ENCODE measurements around the gene CACNA1E. TPM values are rescaled to one million over a fixed set of nuclear protein-coding genes. Genes with fewer than 3 reads are reported as not detected.

CACNA1E gene
- not detected in 2 replicates for total RNA-seq

GRCh38 chr1:181483285-181484195 lies at the start of gene CACNA1E:
TSS of gene CACNA1E (plus strand) at chr1:181483517. CDS start at chr1:181483745, 228 bp downstream.

Measured in bronchus fibroblast of lung (primary cell).